Activated CD4-positive, alpha-beta memory T cell treated with anti-CD3 and anti-CD28 coated beads, Interleukin-2, amount 10 ng/mL, durations not matched to agents 7 days and 5 days (primary cell): ENCODE data around the gene EIF2S3. TPM values are rescaled to one million over a fixed set of nuclear protein-coding genes. Genes with fewer than 3 reads are reported as not detected.
"Not testable (repeated sequence)": the region's sequence is repeated elsewhere in the genome, so short reads cannot be mapped to it uniquely, and the experiment has no call there.

ENCODE experiments used
- CTCF ChIA-PET: fragments of 350-600 bp; sonication (Branson Sonifier 250); formaldehyde crosslinking; loops from one replicate; lab custom pipeline; 2021; ENCODE audit warnings: antibody characterized with exemption, inconsistent platforms; lab: Charles Lee
- POLR2A ChIA-PET: fragments of 350-600 bp; sonication (Branson Sonifier 250); formaldehyde crosslinking; loops from one replicate; lab custom pipeline; 2021; ENCODE audit warnings: antibody characterized with exemption; lab: Charles Lee
- DNase-seq: peaks from one replicate; pipeline ENCODE4 v3.0.0-alpha.2; 2020
- H3K27ac Mint-ChIP-seq: one replicate; pipeline ENCODE4 v1.8.0; 2021; ENCODE audit warnings: mild to moderate bottlenecking, mixed read lengths
- H3K27me3 Mint-ChIP-seq: one replicate; pipeline ENCODE4 v1.8.0; 2021; ENCODE audit warnings: mixed read lengths
- H3K36me3 Mint-ChIP-seq: one replicate; pipeline ENCODE4 v1.8.0; 2021; ENCODE audit warnings: low read depth, mixed read lengths
- H3K4me1 Mint-ChIP-seq: one replicate; pipeline ENCODE4 v1.8.0; 2021; ENCODE audit warnings: mixed read lengths
- H3K4me3 Mint-ChIP-seq: one replicate; pipeline ENCODE4 v1.8.0; 2021; ENCODE audit warnings: mild to moderate bottlenecking, mixed read lengths
- H3K9me3 Mint-ChIP-seq: one replicate; pipeline ENCODE4 v1.8.0; 2021; ENCODE audit warnings: mixed read lengths
- total RNA-seq, 2 experiments: library from RNA; stranded (reverse); gene quantifications; one replicate each; pipeline ENCODE4 v1.2.3, GENCODE V29; 2021

The EIF2S3 gene
- total RNA-seq, 2 experiments from 2014 or later, result 172 to 179 TPM

DNA sequence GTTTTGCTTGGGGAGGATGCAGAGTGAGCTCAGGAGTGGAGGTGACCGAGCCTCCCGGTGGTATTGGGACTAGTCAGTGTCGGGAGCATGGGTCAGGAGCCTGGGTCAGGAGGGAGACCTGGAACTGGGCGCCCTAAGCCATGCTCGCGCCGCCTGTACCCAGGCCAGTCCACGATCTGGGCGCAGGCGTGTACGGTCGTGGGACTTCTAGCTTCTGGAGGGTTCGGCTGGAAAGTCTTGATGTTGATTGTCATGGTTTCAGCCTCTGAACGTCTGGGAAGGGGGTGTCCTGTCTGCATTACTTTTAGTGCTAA, 244 bp downstream of the EIF2S3 start:
- DNase-seq, result no peak
- no peak overlapping the region for H3K4me3 Mint-ChIP-seq
- no peaks in the 10 kb centered on the region for H3K9me3 Mint-ChIP-seq
- H3K27ac Mint-ChIP-seq, result peak overlapping the region; percentile 97
- H3K36me3 Mint-ChIP-seq, result peaks cover 12% of the 10 kb centered on the region
- no peaks in the 10 kb centered on the region for H3K27me3 Mint-ChIP-seq
- ChIA-PET POLR2A (interaction anchor here (0.8 to 4.7 kb wide), 13 partner anchors 17 to 388 kb away, joined by 3 to 86 read pairs (median 6); partner anchors contain the start of genes APOO, CXorf58, KLHL15 and PRDX4), CTCF (interaction anchor here (0.7 to 3.4 kb wide), 14 partner anchors 23 to 312 kb away, joined by 3 to 72 read pairs (median 9); partner anchors contain the start of genes ACOT9, APOO, CXorf58 and KLHL15)
- peaks cover 14% of the 10 kb centered on the region for H3K4me1 Mint-ChIP-seq

DNA sequence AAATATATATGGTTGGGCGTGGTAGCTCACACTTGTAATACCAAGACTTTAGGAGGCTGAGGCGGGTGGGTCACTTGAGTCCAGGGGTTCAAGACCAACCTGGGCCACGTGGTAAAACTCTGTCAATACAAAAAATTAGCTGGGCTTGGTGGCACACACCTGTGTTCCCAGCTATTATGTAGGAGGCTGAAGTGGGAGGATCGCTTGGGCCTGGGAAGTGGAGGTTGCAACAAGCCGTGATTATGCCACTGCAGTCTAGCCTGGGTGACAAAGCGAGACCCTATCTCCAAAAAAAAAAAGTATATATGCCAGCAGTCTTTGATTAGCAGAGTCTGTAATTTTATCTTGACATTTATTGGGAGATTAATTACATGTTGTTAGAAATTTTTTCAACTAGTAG, 8.7 kb downstream of the EIF2S3 start:
- Mint-ChIP-seq H3K36me3 (peaks cover 53% of the 10 kb centered on the region), H3K4me3 (no peak overlapping the region), H3K9me3 (no peaks in the 10 kb centered on the region), H3K27ac (no peak overlapping the region), H3K4me1 (peaks cover 12% of the 10 kb centered on the region), H3K27me3 (no peaks in the 10 kb centered on the region)
- no peak for DNase-seq
- CTCF ChIA-PET, result no interaction called here
- POLR2A ChIA-PET, result no interaction called here

DNA sequence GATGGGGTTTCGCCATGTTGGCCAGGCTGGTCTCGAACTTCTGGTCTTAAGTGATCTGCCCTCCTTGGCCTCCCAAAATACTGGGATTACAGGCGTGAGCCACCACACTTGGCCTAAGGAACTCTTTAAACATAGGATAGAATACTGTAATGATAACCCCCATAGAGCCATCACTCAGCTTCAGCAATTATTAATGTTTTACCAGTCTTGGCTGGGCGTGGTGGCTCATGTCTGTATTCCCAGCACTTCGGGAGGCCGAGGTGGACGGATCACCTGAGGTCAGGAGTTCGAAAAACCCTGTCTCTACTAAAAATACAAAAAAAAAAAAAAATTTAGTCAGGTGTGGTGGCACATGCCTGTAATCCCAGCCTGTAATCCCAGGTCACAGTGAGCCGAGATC, 15.1 kb downstream of the EIF2S3 start:
- no peak overlapping the region for H3K27ac Mint-ChIP-seq
- ChIA-PET CTCF (interaction anchor here (0.7 kb wide), 1 partner anchor 64 kb away, joined by 3 read pairs; no protein-coding TSS in a partner anchor), POLR2A (no interaction called here)
- no peak overlapping the region for H3K4me3 Mint-ChIP-seq
- no peaks in the 10 kb centered on the region for H3K4me1 Mint-ChIP-seq
- H3K27me3 Mint-ChIP-seq, result no peaks in the 10 kb centered on the region
- H3K9me3 Mint-ChIP-seq, result no peaks in the 10 kb centered on the region
- DNase-seq, result no peak
- peaks cover 38% of the 10 kb centered on the region for H3K36me3 Mint-ChIP-seq

DNA sequence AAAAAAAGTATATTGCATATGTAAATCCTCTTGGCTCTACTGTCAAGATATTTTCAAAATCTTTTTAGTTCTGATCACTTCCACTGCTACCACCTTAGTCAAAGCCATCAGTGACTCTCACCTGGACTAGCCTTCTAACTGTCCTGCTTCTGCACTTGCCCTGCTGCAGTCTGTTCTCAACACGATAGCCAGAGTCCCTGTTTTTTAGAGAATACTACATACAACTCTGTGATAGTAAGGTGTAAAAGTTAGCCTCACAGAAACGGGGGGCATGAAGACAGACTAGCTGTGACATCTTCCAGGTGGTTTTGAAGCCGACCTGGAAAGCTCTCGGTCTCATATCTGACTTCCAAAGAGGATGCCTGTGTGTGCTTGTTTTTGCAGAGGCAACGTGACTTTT, 24.7 kb downstream of the EIF2S3 start:
- Mint-ChIP-seq H3K9me3 (no peaks in the 10 kb centered on the region), H3K4me1 (peaks cover 16% of the 10 kb centered on the region), H3K27ac (no peak overlapping the region), H3K27me3 (no peaks in the 10 kb centered on the region), H3K4me3 (no peak overlapping the region), H3K36me3 (peaks cover 31% of the 10 kb centered on the region)
- no peak for DNase-seq
- ChIA-PET POLR2A (no interaction called here), CTCF (no interaction called here)

DNA sequence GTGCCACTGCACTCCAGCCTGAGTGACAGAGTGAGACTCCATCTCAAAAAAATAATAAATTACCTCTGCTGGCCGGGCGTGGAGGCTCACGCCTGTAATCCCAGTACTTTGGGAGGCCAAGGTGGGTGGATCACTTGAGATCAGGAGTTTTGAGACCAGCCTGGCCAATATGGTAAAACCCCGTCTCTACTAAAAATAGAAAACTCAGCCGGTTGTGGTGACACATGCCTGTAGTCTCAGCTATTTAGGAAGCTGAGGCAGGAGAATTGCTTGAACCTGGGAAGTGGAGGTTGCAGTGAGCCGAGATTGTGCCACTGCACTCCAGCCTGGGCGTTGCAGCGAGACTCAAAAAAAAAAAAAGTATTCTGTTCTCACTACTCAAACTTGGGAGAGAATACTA, 25.5 kb downstream of the EIF2S3 start:
- POLR2A ChIA-PET, result interaction anchor here (0.6 to 1.5 kb wide), 2 partner anchors 14 to 26 kb away, joined by 3 read pairs; no protein-coding TSS in a partner anchor
- H3K4me1 Mint-ChIP-seq, result peaks cover 16% of the 10 kb centered on the region

DNA sequence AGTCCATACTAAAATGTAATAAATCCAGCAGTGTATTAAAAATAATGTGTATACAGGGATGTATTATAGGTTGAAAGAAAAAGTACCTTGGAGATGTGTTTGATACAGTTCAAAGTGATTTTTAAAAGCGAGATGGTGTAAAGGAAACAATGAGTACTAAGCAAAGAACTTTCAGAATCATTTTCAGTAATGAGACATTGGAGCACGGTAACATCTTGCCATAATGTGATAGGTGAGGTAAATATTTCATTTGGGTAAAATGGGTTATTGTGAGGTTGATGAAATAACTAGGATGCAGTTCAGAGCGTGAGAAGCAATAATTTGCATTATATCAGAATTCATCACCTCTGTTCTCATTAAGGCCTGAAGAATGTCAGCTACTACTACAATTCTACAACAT, 25.9 kb downstream of the EIF2S3 start:
- POLR2A ChIA-PET, result interaction anchor here (0.6 to 1.5 kb wide), 2 partner anchors 14 to 27 kb away, joined by 3 read pairs; no protein-coding TSS in a partner anchor

More for the DNA sequence above, 25.5 kb downstream of the EIF2S3 start:
- not testable (repeated sequence) for DNase-seq, H3K4me3 Mint-ChIP-seq, H3K27me3 Mint-ChIP-seq, H3K9me3 Mint-ChIP-seq
- Mint-ChIP-seq H3K27ac (peak overlapping the region; percentile 48), H3K36me3 (peaks cover 26% of the 10 kb centered on the region)
- CTCF ChIA-PET, result interaction anchor here (1.1 to 1.2 kb wide), 2 partner anchors 108 to 162 kb away, joined by 3 read pairs; no protein-coding TSS in a partner anchor

DNA sequence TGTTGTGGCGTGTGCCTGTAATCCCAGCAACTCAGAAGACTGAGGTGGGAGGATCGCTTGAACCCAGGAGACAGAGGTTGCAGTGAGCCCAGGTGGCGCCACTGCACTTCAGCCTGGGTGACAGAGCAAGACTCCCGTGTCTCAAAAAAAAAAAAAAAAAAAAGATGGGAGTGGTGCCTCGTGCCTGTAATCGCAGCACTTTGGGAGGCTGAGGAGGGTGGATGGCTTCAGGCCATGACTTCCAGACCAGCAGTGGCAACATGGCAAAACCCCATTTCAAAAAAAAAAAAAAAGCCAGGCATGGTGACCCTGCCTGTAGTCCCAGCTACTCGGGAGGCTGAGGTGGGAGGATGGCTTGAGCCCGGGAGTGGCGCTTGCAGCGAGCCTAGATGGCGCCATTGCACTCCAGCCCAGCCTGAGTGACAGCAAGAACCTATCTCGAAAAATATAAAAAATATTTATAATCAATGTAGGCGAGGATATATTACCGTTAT, 27.0 kb downstream of the EIF2S3 start:
- Mint-ChIP-seq H3K27me3 (no peaks in the 10 kb centered on the region), H3K27ac (no peak overlapping the region), H3K36me3 (peaks cover 13% of the 10 kb centered on the region), H3K4me3 (no peak overlapping the region), H3K4me1 (peaks cover 14% of the 10 kb centered on the region), H3K9me3 (no peaks in the 10 kb centered on the region)
- ChIA-PET POLR2A (no interaction called here), CTCF (interaction anchor here (0.6 to 1.8 kb wide), 9 partner anchors 25 to 430 kb away, joined by 3 to 8 read pairs (median 4); no protein-coding TSS in a partner anchor)
- DNase-seq, result peak; percentile 63

More for the DNA sequence above, 25.9 kb downstream of the EIF2S3 start:
- H3K9me3 Mint-ChIP-seq, result no peaks in the 10 kb centered on the region
- DNase-seq, result no peak
- no peaks in the 10 kb centered on the region for H3K27me3 Mint-ChIP-seq
- CTCF ChIA-PET, result interaction anchor here (1.1 to 1.2 kb wide), 2 partner anchors 108 to 162 kb away, joined by 3 read pairs; no protein-coding TSS in a partner anchor
- H3K4me1 Mint-ChIP-seq, result peaks cover 16% of the 10 kb centered on the region
- H3K4me3 Mint-ChIP-seq, result peak overlapping the region; percentile 11
- H3K36me3 Mint-ChIP-seq, result peaks cover 23% of the 10 kb centered on the region
- H3K27ac Mint-ChIP-seq, result peak overlapping the region; percentile 48

DNA sequence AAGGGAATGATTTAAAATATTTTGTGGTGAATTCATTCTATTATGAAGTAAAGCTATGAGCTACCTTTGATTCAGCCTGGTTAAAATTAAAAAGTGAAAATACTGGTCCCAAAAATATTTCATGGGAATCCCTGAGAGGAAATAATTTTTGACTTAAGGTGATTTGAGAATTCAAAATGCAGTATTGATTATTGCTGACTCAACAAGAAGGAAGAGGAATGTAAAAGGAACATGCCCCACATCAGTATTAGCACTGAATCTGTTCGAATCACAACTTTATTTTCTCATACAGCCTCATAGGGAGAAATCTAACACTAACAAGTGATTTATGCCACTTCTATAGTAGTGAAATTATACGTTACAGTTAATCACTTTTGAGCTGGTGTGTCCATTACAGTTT, 27.7 kb downstream of the EIF2S3 start:
- Mint-ChIP-seq H3K9me3 (no peaks in the 10 kb centered on the region), H3K4me3 (no peak overlapping the region), H3K4me1 (peaks cover 14% of the 10 kb centered on the region), H3K27me3 (no peaks in the 10 kb centered on the region), H3K36me3 (peaks cover 9% of the 10 kb centered on the region), H3K27ac (no peak overlapping the region)
- POLR2A ChIA-PET, result no interaction called here
- CTCF ChIA-PET, result interaction anchor here (1.1 to 1.8 kb wide), 3 partner anchors 108 to 178 kb away, joined by 3 to 8 read pairs (median 5); no protein-coding TSS in a partner anchor
- DNase-seq, result no peak

DNA sequence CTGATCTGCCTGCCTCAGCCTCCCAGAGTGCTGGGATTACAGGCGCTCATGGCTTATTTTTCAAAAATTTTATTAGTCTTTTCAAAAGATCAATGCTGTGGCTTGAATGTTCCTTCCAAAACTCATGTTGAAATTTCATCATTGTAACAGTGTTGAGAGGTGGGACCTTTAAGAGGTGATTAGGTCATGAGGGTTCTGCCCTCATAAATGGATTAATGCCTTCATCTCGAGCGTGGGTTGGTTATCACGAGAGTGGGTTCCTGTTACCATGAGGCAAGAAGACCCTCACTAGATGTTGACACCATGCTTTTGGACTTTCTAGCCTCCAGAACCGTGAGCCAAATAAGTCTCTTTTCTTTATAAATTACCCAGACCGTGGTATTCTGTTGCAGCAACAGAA, 30.3 kb downstream of the EIF2S3 start:
- Mint-ChIP-seq H3K9me3 (no peaks in the 10 kb centered on the region), H3K36me3 (no peaks in the 10 kb centered on the region), H3K27me3 (no peaks in the 10 kb centered on the region), H3K4me1 (peaks cover 11% of the 10 kb centered on the region), H3K27ac (no peak overlapping the region), H3K4me3 (no peak overlapping the region)
- ChIA-PET CTCF (no interaction called here), POLR2A (no interaction called here)
- DNase-seq, result no peak

DNA sequence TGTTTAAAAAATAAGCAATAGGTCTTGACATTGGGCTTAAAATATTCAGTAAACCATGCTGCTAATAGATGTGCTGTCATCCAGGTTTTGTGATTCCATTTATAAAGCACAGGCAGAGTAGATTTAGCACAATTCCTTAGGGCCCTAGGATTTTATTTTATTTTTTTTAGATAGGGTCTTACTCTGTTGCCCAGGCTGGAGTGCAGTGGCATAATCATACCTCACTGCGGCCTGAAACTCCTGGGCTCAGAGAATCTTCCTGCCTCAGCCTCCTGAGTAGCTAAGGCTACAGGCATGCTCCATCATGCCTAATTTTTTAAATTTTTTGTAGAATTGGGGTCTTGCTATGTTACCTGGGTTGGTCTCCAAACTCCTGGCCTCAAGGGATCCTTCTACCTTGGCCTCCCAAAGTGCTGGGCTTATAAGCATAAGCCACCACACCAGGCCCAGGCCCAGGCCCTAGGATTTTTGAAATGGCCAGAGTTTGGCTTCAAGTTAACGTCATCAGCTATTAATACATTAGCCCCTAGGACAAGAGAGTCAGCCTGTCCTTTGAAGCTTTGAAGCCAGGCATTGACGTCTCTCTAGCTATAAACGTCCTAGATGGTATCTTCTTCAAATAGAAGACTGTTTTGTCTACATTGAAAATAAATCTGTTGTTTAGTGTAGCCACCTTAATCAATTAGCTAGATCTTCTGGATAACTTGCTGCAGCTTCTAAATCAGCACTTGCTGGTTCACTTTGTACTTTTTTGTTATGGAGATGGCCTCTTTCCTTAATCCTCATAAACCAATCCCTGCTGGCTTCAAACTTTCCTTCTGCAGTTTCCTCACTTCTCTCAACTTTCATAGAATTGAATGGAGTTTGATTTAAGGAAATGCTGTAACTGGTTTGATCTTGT, 35.8 kb downstream of the EIF2S3 start:
- DNase-seq, result no peak
- CTCF ChIA-PET, result no interaction called here
- no peaks in the 10 kb centered on the region for H3K36me3 Mint-ChIP-seq
- no peak overlapping the region for H3K4me3 Mint-ChIP-seq
- no peaks in the 10 kb centered on the region for H3K27me3 Mint-ChIP-seq
- H3K4me1 Mint-ChIP-seq, result no peaks in the 10 kb centered on the region
- POLR2A ChIA-PET, result no interaction called here
- no peaks in the 10 kb centered on the region for H3K9me3 Mint-ChIP-seq
- H3K27ac Mint-ChIP-seq, result no peak overlapping the region

DNA sequence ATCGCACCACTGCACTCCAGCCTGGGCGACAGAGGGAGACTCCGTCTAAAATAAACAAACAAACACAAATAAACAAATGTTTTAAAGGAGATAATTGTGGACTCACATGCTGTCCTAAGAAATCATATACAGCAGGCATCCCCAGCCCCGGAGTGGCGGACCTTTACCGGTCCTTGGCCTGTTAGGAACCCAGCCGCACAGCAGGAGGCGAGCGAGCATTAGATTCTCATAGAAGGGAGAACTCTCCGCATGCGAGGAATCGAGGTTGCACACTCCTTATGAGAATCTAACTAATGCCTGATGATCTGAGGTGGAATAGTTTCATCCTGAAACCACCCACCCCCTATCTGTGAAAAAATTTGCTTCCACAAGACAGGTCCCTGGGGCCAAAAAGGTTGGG, 39.0 kb downstream of the EIF2S3 start:
- H3K36me3 Mint-ChIP-seq, result no peaks in the 10 kb centered on the region
- H3K4me3 Mint-ChIP-seq, result no peak overlapping the region
- ChIA-PET POLR2A (no interaction called here), CTCF (no interaction called here)
- H3K4me1 Mint-ChIP-seq, result no peaks in the 10 kb centered on the region
- no peak overlapping the region for H3K27ac Mint-ChIP-seq
- no peaks in the 10 kb centered on the region for H3K27me3 Mint-ChIP-seq
- no peak for DNase-seq
- H3K9me3 Mint-ChIP-seq, result no peaks in the 10 kb centered on the region

DNA sequence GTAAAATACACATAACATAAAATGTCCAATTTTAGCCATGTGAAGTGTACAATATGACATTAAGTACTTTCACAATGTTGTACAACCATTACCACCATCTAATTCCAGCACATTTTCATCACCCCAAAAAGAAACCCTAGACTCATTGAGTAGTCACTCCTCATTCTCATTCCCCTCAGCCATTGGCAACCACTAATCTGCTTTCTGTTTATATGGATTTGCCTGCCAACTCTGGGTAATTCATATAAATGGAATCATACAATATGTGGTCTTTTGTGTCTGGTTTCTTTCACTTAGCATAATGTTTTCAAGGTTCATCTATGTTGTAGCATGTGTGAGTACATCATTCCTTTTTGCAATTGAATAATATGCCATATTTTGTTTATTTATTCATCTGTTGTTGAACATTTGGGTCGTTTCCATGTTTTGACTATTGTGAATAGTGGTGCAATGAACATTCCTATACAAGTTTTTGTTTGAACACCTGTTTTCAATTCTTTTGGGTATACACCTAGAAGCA, 43.0 kb downstream of the EIF2S3 start:
- ChIA-PET CTCF (interaction anchor here (0.7 kb wide), 1 partner anchor 316 kb away, joined by 4 read pairs; no protein-coding TSS in a partner anchor), POLR2A (no interaction called here)
- H3K9me3 Mint-ChIP-seq, result no peaks in the 10 kb centered on the region
- no peak overlapping the region for H3K27ac Mint-ChIP-seq
- H3K4me1 Mint-ChIP-seq, result peaks cover 21% of the 10 kb centered on the region
- no peak for DNase-seq
- no peak overlapping the region for H3K4me3 Mint-ChIP-seq
- H3K27me3 Mint-ChIP-seq, result no peaks in the 10 kb centered on the region
- H3K36me3 Mint-ChIP-seq, result no peaks in the 10 kb centered on the region

DNA sequence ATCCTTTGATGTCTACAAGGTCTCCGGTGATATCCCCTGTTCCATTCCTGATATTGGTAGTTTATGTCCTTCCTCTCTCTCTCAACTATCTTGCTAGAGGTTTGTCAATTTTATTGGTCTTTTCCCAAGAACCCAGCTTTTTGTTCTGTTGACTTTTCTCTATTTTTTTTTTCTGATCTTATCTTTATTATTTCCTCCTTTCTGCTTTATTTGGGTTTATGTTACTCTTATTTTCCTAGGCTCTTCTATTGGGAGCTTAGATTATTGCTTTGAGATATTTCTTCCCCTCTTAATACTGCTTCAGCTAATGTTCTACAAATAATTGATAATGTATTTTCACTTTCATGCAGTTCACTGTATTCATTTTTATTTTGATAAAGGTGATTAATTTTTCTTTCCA, 44.2 kb downstream of the EIF2S3 start:
- Mint-ChIP-seq H3K36me3 (no peaks in the 10 kb centered on the region), H3K4me3 (no peak overlapping the region), H3K27ac (no peak overlapping the region), H3K9me3 (no peaks in the 10 kb centered on the region), H3K27me3 (no peaks in the 10 kb centered on the region), H3K4me1 (peaks cover 21% of the 10 kb centered on the region)
- DNase-seq, result no peak
- ChIA-PET CTCF (no interaction called here), POLR2A (no interaction called here)
